ENCODE measurements around the gene SNAPC5. TPM values are rescaled to one million over a fixed set of nuclear protein-coding genes. Genes with fewer than 3 reads are reported as not detected.
"Not testable (repeated sequence)": the region's sequence is repeated elsewhere in the genome, so short reads cannot be mapped to it uniquely, and the experiment has no call there.

SNAPC5 gene
- polyA plus RNA-seq, 3 donors: 42.9 to 46.1 (median 45.3) TPM

DNA sequence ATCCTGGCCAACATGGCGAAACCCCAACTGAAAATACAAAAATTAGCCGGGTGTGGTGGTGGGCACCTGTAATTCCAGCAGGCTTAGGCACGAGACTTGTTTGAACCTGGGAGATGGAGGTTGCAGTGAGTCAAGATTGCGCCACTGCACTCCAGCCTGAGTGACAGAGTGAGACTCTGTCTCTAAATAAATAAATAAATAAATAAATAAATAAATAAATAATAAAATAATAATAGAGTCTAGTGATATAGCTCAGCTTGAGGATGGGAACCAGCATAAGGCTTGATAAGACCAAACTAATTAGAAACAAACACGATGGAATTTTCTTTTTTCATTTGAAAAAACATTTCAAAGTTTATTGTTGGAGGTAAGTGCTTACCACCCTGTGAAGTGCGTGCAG lies 36.3 kb downstream of the SNAPC5 start:
- not testable (repeated sequence) for DNase-seq (ENCODE audit: low read depth in 3 of 3, low spot score in 2 of 3)

DNA sequence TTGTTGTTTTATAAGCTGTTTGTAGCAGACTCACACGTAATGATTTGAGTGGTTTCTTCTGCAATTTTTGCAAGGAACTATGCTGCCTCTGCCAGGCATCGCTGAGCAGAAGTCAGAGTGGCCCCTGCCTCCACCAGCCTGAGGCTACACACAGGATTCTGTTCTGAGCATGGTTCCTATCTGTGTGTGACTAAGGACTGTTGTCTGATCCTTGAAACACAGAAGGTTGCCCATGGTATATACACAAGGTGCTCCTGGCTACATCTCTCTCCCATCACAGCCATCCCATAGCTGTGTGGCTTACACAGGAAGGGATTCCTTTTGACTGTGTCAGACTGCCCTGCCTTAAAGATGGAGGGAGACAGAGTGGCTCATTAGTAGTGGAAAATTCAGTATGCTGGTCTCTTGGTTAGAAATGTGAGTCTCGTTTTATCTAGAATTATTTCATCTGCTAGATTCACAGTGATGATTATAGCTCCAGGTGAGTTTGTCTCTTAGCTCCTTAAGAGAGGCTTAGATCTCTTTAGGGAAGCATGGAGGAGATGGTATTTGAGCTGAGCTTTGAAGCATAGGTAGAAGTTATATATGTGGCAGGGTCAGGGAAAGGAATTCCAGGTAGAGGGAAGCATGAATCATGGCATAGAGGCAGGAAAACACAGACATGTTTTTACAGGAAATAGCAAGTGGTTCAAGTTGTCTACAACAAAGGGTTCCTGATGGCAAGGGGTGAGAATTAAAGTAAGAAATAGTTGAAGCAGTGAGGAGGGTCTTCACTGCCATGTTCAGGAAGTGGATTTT lies 37.5 kb downstream of the SNAPC5 start:
- no peak for DNase-seq (ENCODE audit: low read depth in 3 of 3, low spot score in 2 of 3)

DNA sequence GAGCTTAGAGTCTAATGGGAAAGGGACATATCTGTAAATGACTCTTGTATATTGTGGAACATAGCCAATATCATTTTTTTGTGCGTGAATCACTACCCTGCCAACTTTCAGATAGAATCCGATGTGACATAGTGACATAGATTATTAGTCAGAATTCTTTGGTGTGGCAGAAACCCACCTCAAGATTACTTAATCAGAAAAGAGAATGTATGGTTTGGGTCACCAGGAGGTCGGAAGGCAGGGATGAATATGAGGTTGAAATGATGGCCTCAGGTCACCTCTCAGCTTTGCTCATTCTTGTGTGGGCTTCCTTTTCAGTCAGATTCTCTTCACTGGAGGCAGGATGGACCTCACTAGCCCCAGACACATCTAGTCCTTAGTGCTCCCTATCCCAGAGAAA lies 41.4 kb downstream of the SNAPC5 start:
- DNase-seq (ENCODE audit: low read depth in 3 of 3, low spot score in 2 of 3): no peak

DNA sequence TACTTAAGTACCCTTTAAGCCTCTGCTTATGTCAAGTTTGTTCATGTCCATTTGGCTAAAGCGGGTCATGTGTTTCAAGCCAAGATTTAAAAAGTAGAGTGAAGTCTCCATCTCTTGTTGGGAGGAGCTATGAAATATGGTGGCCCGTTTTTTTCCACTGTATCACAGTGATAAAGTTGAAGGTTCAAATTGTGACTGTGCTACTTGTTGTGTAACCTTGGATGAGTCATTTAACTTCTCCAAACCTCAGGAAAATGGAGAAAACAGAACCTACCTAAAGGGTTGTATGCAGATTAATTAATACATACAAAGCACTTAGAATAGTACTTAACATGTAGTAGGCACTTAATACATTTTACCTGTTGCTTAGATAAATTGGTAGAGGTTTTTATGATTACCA lies 43.4 kb downstream of the SNAPC5 start:
- no peak for DNase-seq (ENCODE audit: low read depth in 3 of 3, low spot score in 2 of 3)

DNA sequence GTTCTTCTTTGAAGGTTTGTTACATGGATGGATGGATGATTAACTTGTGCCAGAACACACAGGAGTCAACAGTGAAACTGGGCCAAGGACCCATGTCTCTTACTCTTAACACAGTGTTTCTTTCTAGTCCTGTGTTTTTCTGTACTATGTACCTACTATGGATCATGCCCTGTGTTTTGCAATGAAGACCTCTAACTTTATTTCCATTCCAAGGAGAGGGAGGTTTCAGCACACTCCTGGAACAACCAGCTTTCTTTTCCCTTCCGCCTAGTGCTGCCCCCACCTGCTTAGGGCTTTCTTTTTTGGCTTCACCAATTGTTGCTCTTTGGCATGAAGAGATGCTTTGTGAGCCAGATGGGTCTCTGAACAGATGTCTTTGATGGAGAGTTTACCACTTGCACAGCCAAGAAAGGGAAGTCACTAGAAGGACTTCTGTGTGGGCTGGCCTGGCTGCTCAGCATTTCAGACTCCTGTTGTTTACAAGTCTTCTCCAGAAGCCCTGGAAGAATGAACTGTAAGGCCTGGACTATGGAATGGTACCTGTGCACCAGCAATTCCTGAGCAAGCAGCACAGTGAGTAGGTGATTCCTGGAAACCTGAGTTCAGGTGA lies 44.5 kb downstream of the SNAPC5 start:
- no peak for DNase-seq (ENCODE audit: low read depth in 3 of 3, low spot score in 2 of 3)

DNA sequence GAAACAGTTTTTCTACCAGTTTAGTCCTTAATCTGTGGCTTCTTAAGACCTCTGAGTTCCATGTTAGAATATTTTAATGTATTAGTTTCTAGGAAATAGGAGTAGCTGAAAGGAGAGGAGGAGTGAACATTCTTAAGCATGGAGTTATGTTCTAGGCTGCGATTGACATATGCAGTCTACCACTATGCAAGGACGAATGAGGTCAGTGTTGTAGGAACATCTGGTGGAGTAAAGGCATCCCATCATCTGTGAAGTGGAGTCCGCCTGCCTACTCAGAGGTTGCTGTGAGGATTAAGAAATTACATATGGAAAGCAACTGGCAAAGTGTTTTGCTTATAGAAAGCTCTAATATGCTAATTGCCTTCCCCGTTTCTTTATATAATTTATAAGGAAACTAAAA lies 45.1 kb downstream of the SNAPC5 start:
- DNase-seq (ENCODE audit: low read depth in 3 of 3, low spot score in 2 of 3): no peak

Other genes starting within 250 kb of the SNAPC5 start
- gene MEGF11, start 244.0 kb downstream of the SNAPC5 start, polyA plus RNA-seq (ENCODE audit: insufficient read length in 3 of 3): 1 to 10 TPM; 1.8 to 2.1 (median 2.1) TPM
- gene DIS3L, start 204.2 kb downstream of the SNAPC5 start, polyA plus RNA-seq (ENCODE audit: insufficient read length in 3 of 3): 10 to 100 TPM; 35.9 to 41.5 (median 39.1) TPM
- gene TIPIN, start 141.1 kb downstream of the SNAPC5 start, polyA plus RNA-seq (ENCODE audit: insufficient read length in 3 of 3): 10 to 100 TPM; 15.9 to 23.9 (median 17.1) TPM
- 10 to 100 TPM; 48.8 to 55.7 (median 50.0) TPM for gene MAP2K1, start 110.8 kb downstream of the SNAPC5 start, polyA plus RNA-seq (ENCODE audit: insufficient read length in 3 of 3)
- 1,000 to 10,000 TPM; 3,858 to 3,922 (median 3,884) TPM for gene RPL4, start 7.1 kb upstream of the SNAPC5 start, polyA plus RNA-seq (ENCODE audit: insufficient read length in 3 of 3)
- 10 to 100 TPM; 21.2 to 30.2 (median 27.7) TPM for gene ZWILCH, start 7.6 kb upstream of the SNAPC5 start, polyA plus RNA-seq (ENCODE audit: insufficient read length in 3 of 3)
- under 1 TPM; 0.06 to 0.31 (median 0.17) TPM for gene LCTL, start 68.2 kb upstream of the SNAPC5 start, polyA plus RNA-seq (ENCODE audit: insufficient read length in 3 of 3)
- 10 to 100 TPM; 23.0 to 29.1 (median 23.0) TPM for gene SMAD6, start 204.5 kb upstream of the SNAPC5 start, polyA plus RNA-seq (ENCODE audit: insufficient read length in 3 of 3)